ENCODE measurements around the gene CCDC30. TPM values are rescaled to one million over a fixed set of nuclear protein-coding genes. Genes with fewer than 3 reads are reported as not detected.
A peak's percentile ranks its signal among the peaks of the same experiment; 100 is the strongest.

Gene CCDC30
- total RNA-seq, 4 donors from 2014 or later: 1.8 to 29.4 (median 7.4) TPM

DNA sequence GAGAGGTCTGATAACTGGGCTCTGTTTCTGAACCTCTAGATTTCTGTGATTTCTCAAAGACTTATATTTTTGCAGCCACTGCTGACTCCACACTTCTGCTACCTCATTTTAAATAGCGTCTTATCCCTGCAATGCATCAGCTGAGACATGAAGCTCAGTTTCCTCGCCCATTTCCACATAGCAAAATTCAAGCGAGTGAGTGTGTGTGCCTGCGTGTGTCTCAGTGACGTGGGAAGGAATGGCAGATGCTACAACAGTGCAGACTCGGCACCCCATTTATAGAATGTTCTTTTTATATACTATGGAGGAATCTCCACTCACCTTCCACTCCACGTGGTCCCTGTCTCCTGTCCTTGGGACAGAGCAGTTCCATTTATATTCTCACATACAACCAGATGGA is 43.0 kb upstream of the CCDC30 start:
- H3K9me3 ChIP-seq: no peaks in the 10 kb centered on the region
- H3K27ac ChIP-seq: peak overlapping the region in 1 of 4 donors; percentile 63
- DNase-seq: no peak
- no peaks in the 10 kb centered on the region for H3K27me3 ChIP-seq
- H3K4me3 ChIP-seq: no peak overlapping the region
- peaks cover 0 to 11% (median 0%) of the 10 kb centered on the region in 4 donors for H3K4me1 ChIP-seq
- H3K36me3 ChIP-seq: no peaks in the 10 kb centered on the region
- TF ChIP-seq, protein P1, sequence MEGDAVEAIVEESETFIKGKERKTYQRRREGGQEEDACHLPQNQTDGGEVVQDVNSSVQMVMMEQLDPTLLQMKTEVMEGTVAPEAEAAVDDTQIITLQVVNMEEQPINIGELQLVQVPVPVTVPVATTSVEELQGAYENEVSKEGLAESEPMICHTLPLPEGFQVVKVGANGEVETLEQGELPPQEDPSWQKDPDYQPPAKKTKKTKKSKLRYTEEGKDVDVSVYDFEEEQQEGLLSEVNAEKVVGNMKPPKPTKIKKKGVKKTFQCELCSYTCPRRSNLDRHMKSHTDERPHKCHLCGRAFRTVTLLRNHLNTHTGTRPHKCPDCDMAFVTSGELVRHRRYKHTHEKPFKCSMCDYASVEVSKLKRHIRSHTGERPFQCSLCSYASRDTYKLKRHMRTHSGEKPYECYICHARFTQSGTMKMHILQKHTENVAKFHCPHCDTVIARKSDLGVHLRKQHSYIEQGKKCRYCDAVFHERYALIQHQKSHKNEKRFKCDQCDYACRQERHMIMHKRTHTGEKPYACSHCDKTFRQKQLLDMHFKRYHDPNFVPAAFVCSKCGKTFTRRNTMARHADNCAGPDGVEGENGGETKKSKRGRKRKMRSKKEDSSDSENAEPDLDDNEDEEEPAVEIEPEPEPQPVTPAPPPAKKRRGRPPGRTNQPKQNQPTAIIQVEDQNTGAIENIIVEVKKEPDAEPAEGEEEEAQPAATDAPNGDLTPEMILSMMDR (IDR thresholded peaks at IDR 0.05): no peak
- no peak for TF ChIP-seq POLR2A (IDR thresholded peaks at IDR 0.05)

DNA sequence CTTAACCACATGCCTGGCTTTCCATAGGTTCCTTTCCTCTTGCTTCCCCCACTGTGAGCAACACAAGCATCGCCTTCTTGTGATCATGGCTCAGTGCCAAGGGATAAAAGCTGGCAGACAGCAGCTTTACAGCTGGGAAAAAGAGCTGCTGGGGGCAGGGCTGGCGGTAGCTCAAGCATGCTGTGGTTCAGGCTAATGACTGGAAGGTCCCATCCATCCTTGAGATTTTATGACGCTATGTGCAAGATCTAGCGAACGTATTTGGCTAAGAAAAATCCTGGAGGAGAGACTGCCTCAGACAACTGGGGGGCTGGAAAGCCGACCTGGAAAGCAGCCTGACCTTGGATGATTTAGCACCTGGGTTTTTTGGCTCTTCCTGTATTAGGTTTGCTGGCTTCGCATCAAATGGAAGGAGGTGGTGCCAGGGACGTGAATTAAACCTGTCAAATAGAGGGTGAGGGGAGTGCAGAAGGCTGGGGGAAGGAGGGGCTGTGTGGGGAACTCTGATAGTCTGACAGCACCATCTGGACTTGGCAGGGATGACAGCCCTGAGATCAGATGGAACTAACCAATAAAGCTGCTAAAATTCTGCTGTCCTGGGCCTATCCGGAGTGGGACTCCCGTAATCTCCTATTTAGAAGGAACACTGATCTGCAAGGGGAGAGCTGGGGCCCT is 42.0 kb upstream of the CCDC30 start:
- peak overlapping the region in 1 of 4 donors; percentile 63 for H3K27ac ChIP-seq
- H3K9me3 ChIP-seq: no peaks in the 10 kb centered on the region
- peaks cover 0 to 11% (median 0%) of the 10 kb centered on the region in 4 donors for H3K4me1 ChIP-seq
- no peak for DNase-seq
- no peak overlapping the region for H3K4me3 ChIP-seq
- H3K36me3 ChIP-seq: no peaks in the 10 kb centered on the region
- H3K27me3 ChIP-seq: no peaks in the 10 kb centered on the region
- no peak for TF ChIP-seq POLR2A (IDR thresholded peaks at IDR 0.05)
- TF ChIP-seq, protein P1 (IDR thresholded peaks at IDR 0.05): no peak

DNA sequence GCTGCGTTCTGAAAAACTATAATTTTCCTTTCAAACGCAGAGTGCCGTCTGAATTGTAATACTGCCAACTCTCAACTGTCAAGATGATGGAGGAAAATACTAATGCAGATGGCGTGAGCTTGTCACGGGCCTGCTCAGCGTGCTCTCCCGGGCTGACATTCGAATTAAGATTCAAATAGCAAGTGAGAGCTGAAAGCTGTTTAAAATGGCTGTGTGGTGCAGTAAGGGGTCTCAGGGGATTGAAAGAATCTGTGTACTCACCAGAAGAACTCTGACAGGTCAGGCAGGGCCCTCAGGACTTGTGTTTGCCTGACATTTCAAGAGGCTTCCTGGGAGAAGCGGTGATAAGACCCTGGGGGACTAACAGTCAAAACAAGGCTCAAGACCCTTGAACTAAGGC is 40.3 kb upstream of the CCDC30 start:
- Histone ChIP-seq H3K9me3 (no peaks in the 10 kb centered on the region), H3K36me3 (no peaks in the 10 kb centered on the region), H3K27ac (no peak overlapping the region), H3K27me3 (no peaks in the 10 kb centered on the region), H3K4me1 (peaks cover 0 to 11% (median 0%) of the 10 kb centered on the region in 4 donors), H3K4me3 (no peak overlapping the region)
- TF ChIP-seq, protein P1 (IDR thresholded peaks at IDR 0.05): no peak
- TF ChIP-seq POLR2A (IDR thresholded peaks at IDR 0.05): no peak
- DNase-seq: no peak

DNA sequence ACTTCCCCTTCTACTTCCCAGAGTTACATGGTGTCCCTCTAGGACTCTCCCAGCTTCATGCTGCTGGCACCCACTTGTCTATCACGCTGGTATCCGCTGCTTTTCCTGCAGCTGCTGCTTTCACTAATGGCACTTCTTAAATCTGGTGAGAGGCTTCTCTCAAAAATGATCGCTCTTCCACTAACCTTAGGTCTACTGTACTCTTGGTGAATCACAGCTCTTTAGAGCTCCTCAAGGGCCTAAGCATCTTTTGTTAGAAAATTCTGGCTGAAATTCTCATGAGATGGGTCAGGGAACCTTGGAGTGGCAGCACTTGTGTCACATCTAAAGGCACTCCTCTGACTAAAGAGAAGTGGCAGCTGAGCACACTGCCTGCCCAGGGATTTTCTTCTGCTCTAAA is 39.4 kb upstream of the CCDC30 start:
- Histone ChIP-seq H3K36me3 (no peaks in the 10 kb centered on the region), H3K9me3 (no peaks in the 10 kb centered on the region), H3K4me1 (peaks cover 0 to 11% (median 0%) of the 10 kb centered on the region in 4 donors), H3K27ac (no peak overlapping the region), H3K27me3 (no peaks in the 10 kb centered on the region), H3K4me3 (no peak overlapping the region)
- TF ChIP-seq POLR2A (IDR thresholded peaks at IDR 0.05): no peak
- TF ChIP-seq, protein P1 (IDR thresholded peaks at IDR 0.05): no peak
- no peak for DNase-seq

DNA sequence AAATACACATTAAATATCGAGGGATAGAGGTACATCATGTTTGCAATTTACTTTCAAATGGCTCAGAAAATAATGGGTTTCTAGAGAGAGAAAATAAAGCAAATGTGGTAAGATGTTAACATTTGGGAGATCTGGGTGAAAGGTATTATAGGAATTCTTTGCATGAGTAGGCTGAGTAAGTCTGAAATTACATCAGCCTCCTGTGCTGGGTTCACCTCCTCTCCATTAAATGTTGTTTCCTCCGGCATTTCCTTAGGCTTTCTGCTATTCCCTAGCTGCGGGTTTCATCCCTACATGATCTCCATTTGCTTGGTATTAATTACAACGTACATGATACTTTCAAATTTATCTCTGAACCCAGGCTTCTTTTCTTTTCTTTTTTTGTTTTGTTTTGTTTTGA is 38.9 kb upstream of the CCDC30 start:
- no peak overlapping the region for H3K4me3 ChIP-seq
- H3K27ac ChIP-seq: no peak overlapping the region
- H3K36me3 ChIP-seq: no peaks in the 10 kb centered on the region
- no peaks in the 10 kb centered on the region for H3K9me3 ChIP-seq
- no peaks in the 10 kb centered on the region for H3K27me3 ChIP-seq
- H3K4me1 ChIP-seq: peaks cover 0 to 11% (median 0%) of the 10 kb centered on the region in 4 donors
- DNase-seq: no peak
- no peak for TF ChIP-seq POLR2A (IDR thresholded peaks at IDR 0.05)
- TF ChIP-seq, protein P1 (IDR thresholded peaks at IDR 0.05): no peak
